Medulla oblongata (tissue), 1 donor: ENCODE measurements around the gene KRI1.

Experiments used
- DNase-seq: peaks from one replicate; pipeline ENCODE4 v3.0.0-alpha.2; 2015; ENCODE audit errors: extremely low spot score

Gene KRI1

GRCh38 chr19:10565567-10566407 lies at the start of gene KRI1:
KRI1 (minus strand) TSS chr19:10566010; CDS start chr19:10565999, 11 bp downstream.
- DNase-seq: peak; percentile 98

GRCh38 chr19:10612499-10613119 lies 46.8 kb upstream of the KRI1 start:
- peak; percentile 71 for DNase-seq

- DNase-seq: no peak
These were observed 46.1 kb upstream of the KRI1 start for GRCh38 chr19:10611907-10612306.

GRCh38 chr19:10604460-10604980 lies 38.7 kb upstream of the KRI1 start:
- DNase-seq: no peak

GRCh38 chr19:10603873-10604459 lies 38.2 kb upstream of the KRI1 start:
- peak; percentile 73 for DNase-seq

GRCh38 chr19:10603084-10603872 lies 37.5 kb upstream of the KRI1 start:
- peak; percentile 46 for DNase-seq

- DNase-seq: peak; percentile 87
These were observed 36.7 kb upstream of the KRI1 start for GRCh38 chr19:10602330-10603083.

- DNase-seq: no peak
These were observed 36.2 kb upstream of the KRI1 start for GRCh38 chr19:10601999-10602329.

GRCh38 chr19:10600149-10600548 lies 34.3 kb upstream of the KRI1 start:
- no peak for DNase-seq

GRCh38 chr19:10593820-10594637 lies 28.2 kb upstream of the KRI1 start:
- DNase-seq: peak; percentile 74

- DNase-seq: no peak
These were observed 27.3 kb upstream of the KRI1 start for GRCh38 chr19:10593148-10593547.

- no peak for DNase-seq
These were observed 22.0 kb upstream of the KRI1 start for GRCh38 chr19:10587839-10588150.

- DNase-seq: no peak
These were observed 21.4 kb upstream of the KRI1 start, which contains the start of gene AP1M2 for GRCh38 chr19:10587022-10587838. AP1M2 (minus strand) TSS chr19:10587312; CDS start chr19:10587231, 81 bp downstream.

- no peak for DNase-seq
These were observed 20.6 kb upstream of the KRI1 start for GRCh38 chr19:10586396-10586795.

- no peak for DNase-seq
These were observed 17.4 kb upstream of the KRI1 start for GRCh38 chr19:10583036-10583776.

GRCh38 chr19:10582091-10582490 lies 16.3 kb upstream of the KRI1 start:
- DNase-seq: no peak

GRCh38 chr19:10580979-10581631 lies 15.3 kb upstream of the KRI1 start:
- DNase-seq: peak; percentile 97

- DNase-seq: no peak
These were observed 12.1 kb upstream of the KRI1 start for GRCh38 chr19:10577951-10578350.
